Measurements from ENCODE around the gene USP17L26. TPM values are rescaled to one million over a fixed set of nuclear protein-coding genes. Genes with fewer than 3 reads are reported as not detected.

USP17L26 gene
- polyA plus RNA-seq, 1 donor (not counting 4 experiments of a cell fraction or from before 2014, with no cell fraction given): not detected

- TF ChIP-seq, protein P1, sequence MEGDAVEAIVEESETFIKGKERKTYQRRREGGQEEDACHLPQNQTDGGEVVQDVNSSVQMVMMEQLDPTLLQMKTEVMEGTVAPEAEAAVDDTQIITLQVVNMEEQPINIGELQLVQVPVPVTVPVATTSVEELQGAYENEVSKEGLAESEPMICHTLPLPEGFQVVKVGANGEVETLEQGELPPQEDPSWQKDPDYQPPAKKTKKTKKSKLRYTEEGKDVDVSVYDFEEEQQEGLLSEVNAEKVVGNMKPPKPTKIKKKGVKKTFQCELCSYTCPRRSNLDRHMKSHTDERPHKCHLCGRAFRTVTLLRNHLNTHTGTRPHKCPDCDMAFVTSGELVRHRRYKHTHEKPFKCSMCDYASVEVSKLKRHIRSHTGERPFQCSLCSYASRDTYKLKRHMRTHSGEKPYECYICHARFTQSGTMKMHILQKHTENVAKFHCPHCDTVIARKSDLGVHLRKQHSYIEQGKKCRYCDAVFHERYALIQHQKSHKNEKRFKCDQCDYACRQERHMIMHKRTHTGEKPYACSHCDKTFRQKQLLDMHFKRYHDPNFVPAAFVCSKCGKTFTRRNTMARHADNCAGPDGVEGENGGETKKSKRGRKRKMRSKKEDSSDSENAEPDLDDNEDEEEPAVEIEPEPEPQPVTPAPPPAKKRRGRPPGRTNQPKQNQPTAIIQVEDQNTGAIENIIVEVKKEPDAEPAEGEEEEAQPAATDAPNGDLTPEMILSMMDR (optimal IDR thresholded peaks at IDR 0.05 in 1 of 3, IDR thresholded peaks at IDR 0.05 in 1 of 3, conservative IDR thresholded peaks at IDR 0.05 in 1 of 3; ENCODE audit: extremely low read depth in 1 of 3, insufficient read depth in 2 of 3, low read length in 3 of 3): no peak
- TF ChIP-seq EZH2 (IDR thresholded peaks at IDR 0.05; ENCODE audit: low read length): no peak
- H3K9me3 ChIP-seq (ENCODE audit: control insufficient read depth, low read depth, low read length): no peaks in the 10 kb centered on the region
- no peaks in the 10 kb centered on the region for H4K20me1 ChIP-seq (ENCODE audit: control insufficient read depth, extremely low read depth, insufficient read depth, low read length)
- FAIRE-seq (no peak), DNase-seq (ENCODE audit: low read depth, low spot score) (no peak)
- no peak overlapping the region for H3K9ac ChIP-seq (ENCODE audit: control insufficient read depth, extremely low read depth, insufficient read depth, low read length)
- no peak overlapping the region for H3K4me3 ChIP-seq (ENCODE audit: control insufficient read depth in 2 of 3, extremely low read depth in 1 of 3, insufficient read depth in 2 of 3, low read depth in 1 of 3, low read length in 3 of 3)
- H2AFZ ChIP-seq (ENCODE audit: control insufficient read depth, low read length): no peak overlapping the region
- H3K9me1 ChIP-seq (ENCODE audit: control insufficient read depth, extremely low read depth, insufficient read depth, low read length): no peaks in the 10 kb centered on the region
- H3K79me2 ChIP-seq (ENCODE audit: control insufficient read depth, insufficient read depth, low read length): no peaks in the 10 kb centered on the region
- dilution Hi-C loops (cut with MboI; ENCODE audit: extremely low pct_ligation_motif_present, low sequenced_read_pairs): no loop called here
- no peaks in the 10 kb centered on the region for H3K4me1 ChIP-seq (ENCODE audit: control insufficient read depth, extremely low read depth, insufficient read depth, low read length)
- H3K27me3 ChIP-seq (ENCODE audit: control insufficient read depth, extremely low read depth, insufficient read depth, low read length): no peaks in the 10 kb centered on the region
- no peak overlapping the region for H3K27ac ChIP-seq (ENCODE audit: control insufficient read depth, insufficient read depth, low read length)
- H3K4me2 ChIP-seq (ENCODE audit: control insufficient read depth, extremely low read depth, insufficient read depth, low read depth, low read length): no peak overlapping the region
- H3K36me3 ChIP-seq (ENCODE audit: control insufficient read depth in 2 of 2, extremely low read depth in 1 of 2, insufficient read depth in 2 of 2, low read length in 2 of 2): no peaks in the 10 kb centered on the region
Observed at GRCh38 chr4:9384126-9384525, 49.7 kb downstream of the USP17L26 start.

Other genes with a start within 250 kb of the USP17L26 start
- gene FAM90A26, start 164.2 kb upstream of the USP17L26 start, polyA plus RNA-seq: not detected in 3 replicates
- not detected in 3 replicates for gene USP17L10, start 124.0 kb upstream of the USP17L26 start, polyA plus RNA-seq
- not detected in 3 replicates for gene USP17L11, start 119.3 kb upstream of the USP17L26 start, polyA plus RNA-seq
- not detected in 3 replicates for gene USP17L12, start 114.5 kb upstream of the USP17L26 start, polyA plus RNA-seq
- not detected in 3 replicates for gene USP17L13, start 109.8 kb upstream of the USP17L26 start, polyA plus RNA-seq
- gene USP17L15, start 100.3 kb upstream of the USP17L26 start, polyA plus RNA-seq: not detected in 3 replicates
- gene USP17L17, start 90.8 kb upstream of the USP17L26 start, polyA plus RNA-seq: not detected in 3 replicates
- not detected in 3 replicates for gene USP17L18, start 86.0 kb upstream of the USP17L26 start, polyA plus RNA-seq
- gene USP17L19, start 81.3 kb upstream of the USP17L26 start, polyA plus RNA-seq: not detected in 3 replicates
- gene USP17L20, start 76.5 kb upstream of the USP17L26 start, polyA plus RNA-seq: not detected in 3 replicates
- gene USP17L21, start 71.8 kb upstream of the USP17L26 start, polyA plus RNA-seq: not detected in 3 replicates
- not detected in 3 replicates for gene USP17L22, start 67.0 kb upstream of the USP17L26 start, polyA plus RNA-seq
- gene USP17L24, start 9.5 kb upstream of the USP17L26 start, polyA plus RNA-seq: not detected in 3 replicates
- gene USP17L25, start 4.7 kb upstream of the USP17L26 start, polyA plus RNA-seq: not detected in 3 replicates
- not detected in 3 replicates for gene USP17L5, start 4.7 kb downstream of the USP17L26 start, polyA plus RNA-seq
- gene USP17L27, start 9.5 kb downstream of the USP17L26 start, polyA plus RNA-seq: not detected in 3 replicates
- gene USP17L28, start 14.2 kb downstream of the USP17L26 start, polyA plus RNA-seq: not detected in 3 replicates
- gene USP17L29, start 19.0 kb downstream of the USP17L26 start, polyA plus RNA-seq: not detected in 3 replicates
- not detected in 3 replicates for gene USP17L30, start 28.5 kb downstream of the USP17L26 start, polyA plus RNA-seq
- gene DEFB131A, start 109.8 kb downstream of the USP17L26 start, polyA plus RNA-seq: not detected in 3 replicates

All from keratinocyte (primary cell).